HUES6 (cell line): ENCODE data around the gene PLEKHA4.

ENCODE experiments used
- H3K27ac ChIP-seq: 2 replicates; pipeline ENCODE4 v1.7.0; 2013; ENCODE audit warnings: low read depth, mild to moderate bottlenecking, low read length, inconsistent platforms
- H3K27me3 ChIP-seq: 2 replicates; pipeline ENCODE4 v1.6.1; 2013; ENCODE audit warnings: low read length; ENCODE audit not compliant: control insufficient read depth, insufficient read depth
- H3K36me3 ChIP-seq: 2 replicates; pipeline ENCODE4 v1.6.1; 2013; ENCODE audit warnings: low read length; ENCODE audit not compliant: control insufficient read depth, insufficient read depth
- H3K4me1 ChIP-seq: 2 replicates; pipeline ENCODE4 v1.6.1; 2013; ENCODE audit warnings: low read length; ENCODE audit not compliant: control insufficient read depth, insufficient read depth
- H3K4me3 ChIP-seq: 2 replicates; pipeline ENCODE4 v1.5.1; 2013; ENCODE audit warnings: low read depth, low read length
- H3K9ac ChIP-seq: one replicate; pipeline ENCODE4 v1.6.1; 2013; ENCODE audit warnings: mild to moderate bottlenecking, low read length
- H3K9me3 ChIP-seq: 2 replicates; pipeline ENCODE4 v1.6.1; 2013; ENCODE audit warnings: low read depth, low read length; ENCODE audit not compliant: control insufficient read depth, insufficient read depth

PLEKHA4 gene

GRCh38 chr19:48806818-48807589 is 61.4 kb downstream of the PLEKHA4 start:
- Histone ChIP-seq H3K4me3 (peak overlapping the region; percentile 12; the same call in 1 of the 2 replicates), H3K27me3 (peaks cover 11% of the 10 kb centered on the region), H3K9ac (peak overlapping the region; percentile 1), H3K27ac (no peak overlapping the region), H3K4me1 (peaks cover 24% of the 10 kb centered on the region), H3K36me3 (no peaks in the 10 kb centered on the region), H3K9me3 (no peaks in the 10 kb centered on the region)

GRCh38 chr19:48806518-48806817 is 61.9 kb downstream of the PLEKHA4 start:
- no peak overlapping the region for H3K27ac ChIP-seq
- H3K9me3 ChIP-seq: no peaks in the 10 kb centered on the region

GRCh38 chr19:48805452-48805851 is 63.0 kb downstream of the PLEKHA4 start:
- Histone ChIP-seq H3K36me3 (no peaks in the 10 kb centered on the region), H3K4me1 (peaks cover 24% of the 10 kb centered on the region), H3K4me3 (no peak overlapping the region), H3K27me3 (peaks cover 11% of the 10 kb centered on the region), H3K9ac (no peak overlapping the region), H3K27ac (no peak overlapping the region), H3K9me3 (no peaks in the 10 kb centered on the region)

More at GRCh38 chr19:48806518-48806817, 61.9 kb downstream of the PLEKHA4 start:
- peaks cover 11% of the 10 kb centered on the region for H3K27me3 ChIP-seq
- peaks cover 24% of the 10 kb centered on the region for H3K4me1 ChIP-seq
- H3K4me3 ChIP-seq: no peak overlapping the region
- H3K36me3 ChIP-seq: no peaks in the 10 kb centered on the region
- H3K9ac ChIP-seq: no peak overlapping the region

- H3K36me3 ChIP-seq: no peaks in the 10 kb centered on the region
- H3K4me1 ChIP-seq: peaks cover 21% of the 10 kb centered on the region
- no peak overlapping the region for H3K27ac ChIP-seq
- no peak overlapping the region for H3K9ac ChIP-seq
- H3K9me3 ChIP-seq: no peaks in the 10 kb centered on the region
- H3K4me3 ChIP-seq: no peak overlapping the region
- peaks cover 4% of the 10 kb centered on the region; the same call in 1 of the 2 replicates for H3K27me3 ChIP-seq
Observed at GRCh38 chr19:48804496-48804895, 63.9 kb downstream of the PLEKHA4 start.

GRCh38 chr19:48802623-48803022 is 65.8 kb downstream of the PLEKHA4 start:
- peaks cover 24% of the 10 kb centered on the region for H3K4me1 ChIP-seq
- no peaks in the 10 kb centered on the region for H3K9me3 ChIP-seq
- no peak overlapping the region for H3K4me3 ChIP-seq
- H3K27ac ChIP-seq: no peak overlapping the region
- no peaks in the 10 kb centered on the region for H3K27me3 ChIP-seq
- no peaks in the 10 kb centered on the region for H3K36me3 ChIP-seq
- H3K9ac ChIP-seq: no peak overlapping the region

DNA sequence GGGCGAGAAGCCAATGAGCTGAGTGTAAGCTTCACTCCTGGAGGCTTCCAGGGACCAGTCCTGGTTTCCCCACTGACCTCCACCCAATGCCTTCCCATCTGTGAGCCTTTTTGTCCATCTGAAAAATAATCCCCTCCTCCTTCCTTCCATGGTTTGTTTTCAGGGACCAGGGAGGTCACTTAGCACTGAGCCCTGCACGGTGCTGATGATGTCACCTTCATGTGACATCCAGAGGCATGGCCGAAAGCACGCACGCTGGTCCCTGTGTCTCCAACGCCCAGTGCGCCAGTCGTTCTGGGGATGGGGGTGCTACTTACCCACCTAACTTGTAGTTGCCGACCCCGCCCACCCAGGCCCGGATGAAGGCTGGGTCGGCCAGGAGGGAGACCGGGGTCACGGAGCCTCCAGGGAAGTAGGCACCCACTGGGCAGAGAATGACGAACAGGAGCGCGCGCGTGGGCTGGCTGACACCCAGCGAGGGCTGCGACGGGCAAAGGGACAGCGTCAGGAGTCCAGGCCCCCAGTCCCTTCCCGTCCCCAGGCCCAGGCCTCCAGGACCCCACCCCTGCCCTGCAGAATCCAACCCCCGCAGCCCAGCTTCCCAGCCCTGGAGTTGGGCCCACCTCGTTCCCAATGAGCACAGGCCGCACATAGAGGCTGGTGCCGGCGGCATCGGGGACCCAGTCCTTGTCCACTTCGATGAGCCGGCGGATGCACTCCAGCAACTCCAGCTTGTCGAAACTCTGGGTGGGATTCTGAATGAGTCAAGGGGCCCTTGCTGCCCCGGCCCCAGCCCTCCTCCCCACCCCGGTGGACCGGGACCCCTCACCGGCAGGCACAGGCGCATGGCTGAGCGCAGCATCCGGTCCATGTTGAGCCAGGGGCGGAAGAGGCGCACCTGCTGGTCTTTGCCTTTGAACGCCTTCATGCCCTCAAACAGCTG is 68.8 kb downstream of the PLEKHA4 start:
- H3K27me3 ChIP-seq: no peaks in the 10 kb centered on the region
- no peaks in the 10 kb centered on the region for H3K9me3 ChIP-seq
- peak overlapping the region; percentile 53 for H3K9ac ChIP-seq
- H3K4me1 ChIP-seq: peaks cover 9% of the 10 kb centered on the region
- H3K4me3 ChIP-seq: no peak overlapping the region
- no peaks in the 10 kb centered on the region for H3K36me3 ChIP-seq
- no peak overlapping the region; the same call in 1 of the 2 replicates for H3K27ac ChIP-seq

DNA sequence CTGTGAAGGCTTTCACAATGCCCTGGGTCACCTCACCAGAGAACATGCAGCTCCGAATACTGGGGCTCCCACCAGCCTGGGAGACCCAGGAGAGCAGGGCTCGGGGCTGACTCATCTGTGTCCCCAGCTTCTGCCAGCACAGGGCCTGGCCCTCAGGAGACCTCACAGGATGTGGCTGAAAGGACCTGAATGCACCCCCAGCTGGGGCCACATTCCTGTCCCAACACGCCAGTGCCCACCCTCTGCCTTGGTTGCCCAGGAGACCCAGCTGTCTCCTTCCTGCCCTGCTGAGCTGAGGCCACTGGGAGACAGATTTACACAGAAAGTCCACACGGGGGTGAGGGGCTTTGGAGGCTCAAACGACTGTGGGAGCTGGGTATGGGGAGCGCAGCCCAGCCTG is 69.5 kb downstream of the PLEKHA4 start:
- Histone ChIP-seq H3K9me3 (no peaks in the 10 kb centered on the region), H3K27me3 (no peaks in the 10 kb centered on the region), H3K36me3 (no peaks in the 10 kb centered on the region), H3K9ac (peak overlapping the region; percentile 53), H3K4me1 (peaks cover 9% of the 10 kb centered on the region), H3K4me3 (no peak overlapping the region), H3K27ac (no peak overlapping the region; the same call in 1 of the 2 replicates)

- no peaks in the 10 kb centered on the region for H3K36me3 ChIP-seq
- H3K27me3 ChIP-seq: no peaks in the 10 kb centered on the region
- no peaks in the 10 kb centered on the region for H3K9me3 ChIP-seq
- no peak overlapping the region for H3K9ac ChIP-seq
- no peak overlapping the region for H3K4me3 ChIP-seq
- H3K27ac ChIP-seq: no peak overlapping the region
- peaks cover 9% of the 10 kb centered on the region for H3K4me1 ChIP-seq
Observed at GRCh38 chr19:48797103-48797502, 71.3 kb downstream of the PLEKHA4 start.

GRCh38 chr19:48796298-48797083 is 71.9 kb downstream of the PLEKHA4 start:
- no peak overlapping the region for H3K4me3 ChIP-seq
- H3K9me3 ChIP-seq: no peaks in the 10 kb centered on the region
- H3K9ac ChIP-seq: no peak overlapping the region
- no peaks in the 10 kb centered on the region for H3K36me3 ChIP-seq
- H3K4me1 ChIP-seq: peaks cover 9% of the 10 kb centered on the region
- no peaks in the 10 kb centered on the region for H3K27me3 ChIP-seq
- H3K27ac ChIP-seq: no peak overlapping the region

GRCh38 chr19:48795685-48796070 is 72.7 kb downstream of the PLEKHA4 start:
- no peaks in the 10 kb centered on the region for H3K27me3 ChIP-seq
- no peaks in the 10 kb centered on the region for H3K9me3 ChIP-seq
- no peak overlapping the region for H3K4me3 ChIP-seq
- no peak overlapping the region for H3K9ac ChIP-seq
- no peaks in the 10 kb centered on the region for H3K36me3 ChIP-seq
- H3K27ac ChIP-seq: no peak overlapping the region
- peaks cover 9% of the 10 kb centered on the region for H3K4me1 ChIP-seq
